ENCODE results near the gene PVALB.

Gene PVALB

DNA sequence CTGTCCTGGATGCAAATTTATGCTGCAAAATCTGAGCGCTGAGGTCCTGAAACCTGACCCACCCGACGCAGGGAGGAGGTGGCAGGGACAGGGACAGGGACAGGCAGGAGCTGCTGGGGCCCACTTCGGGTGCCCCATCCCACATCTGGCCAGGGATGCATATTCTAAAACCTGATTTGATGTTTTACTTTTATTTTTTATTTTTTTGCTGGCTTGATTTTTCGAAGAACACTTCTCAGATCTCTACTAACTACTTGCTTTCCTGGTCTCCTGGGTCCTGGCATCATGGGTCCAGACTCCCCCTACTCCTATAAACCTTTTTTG, 652 bp upstream of the PVALB start:
- H3K4me1 ChIP-seq (ENCODE audit: control insufficient read depth in 1 of 2, insufficient read depth in 2 of 2, low read length in 2 of 2): peaks cover 0 to 4% of the 10 kb centered on the region in 2 experiments
- H3K9me3 ChIP-seq (ENCODE audit: insufficient read depth, low read depth, low read length): peaks cover 5% of the 10 kb centered on the region
- H2AFZ ChIP-seq (ENCODE audit: insufficient read depth, low read length, poor library complexity): no peak overlapping the region
- H2BK5ac ChIP-seq (ENCODE audit: low read depth, low read length, poor library complexity): no peak overlapping the region
- H3K36me3 ChIP-seq (ENCODE audit: control insufficient read depth in 1 of 2, insufficient read depth in 2 of 2, low read length in 2 of 2): no peaks in the 10 kb centered on the region
- no peak overlapping the region for H4K12ac ChIP-seq (ENCODE audit: low read depth, low read length)
- no peak overlapping the region for H3K14ac ChIP-seq (ENCODE audit: low read length)
- no peak overlapping the region for H4K8ac ChIP-seq (ENCODE audit: low read depth, low read length)
- no peaks in the 10 kb centered on the region for H3K79me2 ChIP-seq (ENCODE audit: control insufficient read depth, insufficient read depth, low read length, poor library complexity)
- no peak for DNase-seq
- no CpG with 5 or more reads among the region's 5 CpGs for WGBS (ENCODE audit: extremely low coverage, insufficient coverage, insufficient read length)
- no peak overlapping the region for H2BK120ac ChIP-seq (ENCODE audit: insufficient read depth, low read length, poor library complexity)
- H2AK5ac ChIP-seq (ENCODE audit: low read length): no peak overlapping the region
- H3K27ac ChIP-seq (ENCODE audit: low read depth, low read length): no peak overlapping the region
- H4K91ac ChIP-seq (ENCODE audit: low read depth, low read length): no peak overlapping the region
- no peak overlapping the region for H3K23ac ChIP-seq (ENCODE audit: low read length)
- no peak overlapping the region for H3K18ac ChIP-seq (ENCODE audit: low read length)
- H3K9ac ChIP-seq (ENCODE audit: low read length): no peak overlapping the region
- H3K4me3 ChIP-seq (ENCODE audit: low read depth, low read length): no peak overlapping the region
- no peaks in the 10 kb centered on the region for H3K79me1 ChIP-seq (ENCODE audit: low read length)
- H3K4ac ChIP-seq (ENCODE audit: low read depth, low read length): no peak overlapping the region
- H3K27me3 ChIP-seq (ENCODE audit: insufficient read depth, low read length): peaks cover 38% of the 10 kb centered on the region
- no peak overlapping the region for H2BK12ac ChIP-seq (ENCODE audit: low read length)
- H3K4me2 ChIP-seq (ENCODE audit: low read length): no peak overlapping the region

DNA sequence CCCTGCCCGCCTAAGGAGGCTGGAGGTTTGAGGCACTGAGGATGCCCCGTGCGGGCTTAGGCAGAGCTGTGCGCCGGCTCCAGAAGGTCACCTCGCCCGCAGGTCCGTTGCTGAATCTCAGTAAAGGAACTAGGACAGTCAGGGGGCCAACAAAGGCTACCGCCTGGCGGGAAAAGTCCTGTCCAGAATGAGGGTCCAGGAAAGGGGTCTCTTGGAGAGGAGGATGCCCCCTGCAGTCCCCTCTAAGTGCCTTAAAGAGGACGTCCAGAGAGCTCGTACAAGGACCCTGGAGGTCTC, 548 bp downstream of the PVALB start:
- Histone ChIP-seq H2BK5ac (ENCODE audit: low read depth, low read length, poor library complexity) (no peak overlapping the region), H3K27ac (ENCODE audit: low read depth, low read length) (no peak overlapping the region), H3K18ac (ENCODE audit: low read length) (no peak overlapping the region), H3K79me2 (ENCODE audit: control insufficient read depth, insufficient read depth, low read length, poor library complexity) (no peaks in the 10 kb centered on the region), H4K12ac (ENCODE audit: low read depth, low read length) (no peak overlapping the region), H2AFZ (ENCODE audit: insufficient read depth, low read length, poor library complexity) (no peak overlapping the region), H3K79me1 (ENCODE audit: low read length) (no peaks in the 10 kb centered on the region), H3K4me3 (ENCODE audit: low read depth, low read length) (no peak overlapping the region), H3K9ac (ENCODE audit: low read length) (no peak overlapping the region), H3K27me3 (ENCODE audit: insufficient read depth, low read length) (peaks cover 38% of the 10 kb centered on the region), H2AK5ac (ENCODE audit: low read length) (no peak overlapping the region), H3K9me3 (ENCODE audit: insufficient read depth, low read depth, low read length) (peaks cover 5% of the 10 kb centered on the region), H3K4me1 (ENCODE audit: control insufficient read depth in 1 of 2, insufficient read depth in 2 of 2, low read length in 2 of 2) (peaks cover 0 to 4% of the 10 kb centered on the region in 2 experiments), H3K4me2 (ENCODE audit: low read length) (no peak overlapping the region), H2BK120ac (ENCODE audit: insufficient read depth, low read length, poor library complexity) (no peak overlapping the region), H4K8ac (ENCODE audit: low read depth, low read length) (no peak overlapping the region), H3K36me3 (ENCODE audit: control insufficient read depth in 1 of 2, insufficient read depth in 2 of 2, low read length in 2 of 2) (no peaks in the 10 kb centered on the region), H3K23ac (ENCODE audit: low read length) (no peak overlapping the region), H4K91ac (ENCODE audit: low read depth, low read length) (no peak overlapping the region), H2BK12ac (ENCODE audit: low read length) (no peak overlapping the region), H3K4ac (ENCODE audit: low read depth, low read length) (no peak overlapping the region), H3K14ac (ENCODE audit: low read length) (no peak overlapping the region)
- DNase-seq: no peak
- WGBS (ENCODE audit: extremely low coverage, insufficient coverage, insufficient read length): no CpG with 5 or more reads among the region's 12 CpGs

DNA sequence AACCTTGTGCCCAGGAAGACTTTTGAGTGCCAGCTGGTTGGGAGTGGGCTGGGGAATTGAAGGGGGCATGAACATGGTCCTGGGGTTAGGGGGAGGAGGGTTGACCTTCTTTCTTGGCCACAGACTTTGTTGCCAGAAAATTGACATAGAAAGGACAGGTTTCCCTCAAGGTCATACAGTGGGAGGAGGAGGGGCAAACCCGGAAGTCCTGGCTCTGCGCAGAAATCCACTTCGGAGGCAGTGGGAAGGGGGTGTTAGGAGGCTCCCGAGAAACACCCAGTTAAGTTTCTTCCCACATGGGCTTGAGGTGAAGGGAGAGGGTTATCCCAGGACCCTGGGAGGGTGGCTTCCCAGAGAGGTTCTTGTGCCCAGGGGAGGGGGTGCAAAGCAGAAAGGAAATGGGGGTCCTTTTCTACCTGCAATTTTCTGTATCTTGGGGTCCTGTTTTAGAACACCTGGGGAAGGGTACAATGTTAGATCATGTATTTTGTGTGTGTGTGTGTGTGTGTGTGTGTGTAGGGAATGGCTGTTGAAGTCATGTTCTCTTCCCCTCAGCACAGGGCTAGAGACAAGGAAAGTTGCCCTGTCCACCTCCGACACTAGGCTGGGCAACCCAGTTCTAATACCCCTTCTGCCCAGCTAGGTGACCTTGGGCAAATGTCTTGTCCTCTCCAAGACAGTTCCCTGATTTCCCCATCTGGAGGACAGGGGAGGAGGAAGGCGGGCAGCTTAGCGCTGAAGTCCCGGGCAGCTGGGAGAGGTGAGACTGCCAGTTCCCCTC, 1.1 kb downstream of the PVALB start:
- Histone ChIP-seq H3K27me3 (ENCODE audit: insufficient read depth, low read length) (peaks cover 38% of the 10 kb centered on the region), H2AK5ac (ENCODE audit: low read length) (no peak overlapping the region), H3K79me2 (ENCODE audit: control insufficient read depth, insufficient read depth, low read length, poor library complexity) (no peaks in the 10 kb centered on the region), H3K4ac (ENCODE audit: low read depth, low read length) (no peak overlapping the region), H2BK5ac (ENCODE audit: low read depth, low read length, poor library complexity) (no peak overlapping the region), H3K14ac (ENCODE audit: low read length) (no peak overlapping the region), H3K4me3 (ENCODE audit: low read depth, low read length) (no peak overlapping the region), H4K8ac (ENCODE audit: low read depth, low read length) (no peak overlapping the region), H3K36me3 (ENCODE audit: control insufficient read depth in 1 of 2, insufficient read depth in 2 of 2, low read length in 2 of 2) (no peaks in the 10 kb centered on the region), H4K12ac (ENCODE audit: low read depth, low read length) (no peak overlapping the region), H4K91ac (ENCODE audit: low read depth, low read length) (no peak overlapping the region), H2AFZ (ENCODE audit: insufficient read depth, low read length, poor library complexity) (no peak overlapping the region), H3K18ac (ENCODE audit: low read length) (no peak overlapping the region), H3K4me2 (ENCODE audit: low read length) (no peak overlapping the region), H3K23ac (ENCODE audit: low read length) (no peak overlapping the region), H3K79me1 (ENCODE audit: low read length) (no peaks in the 10 kb centered on the region), H3K9ac (ENCODE audit: low read length) (no peak overlapping the region), H2BK12ac (ENCODE audit: low read length) (no peak overlapping the region), H3K4me1 (ENCODE audit: control insufficient read depth in 1 of 2, insufficient read depth in 2 of 2, low read length in 2 of 2) (peaks cover 0 to 4% of the 10 kb centered on the region in 2 experiments), H2BK120ac (ENCODE audit: insufficient read depth, low read length, poor library complexity) (no peak overlapping the region), H3K9me3 (ENCODE audit: insufficient read depth, low read depth, low read length) (peaks cover 5% of the 10 kb centered on the region), H3K27ac (ENCODE audit: low read depth, low read length) (no peak overlapping the region)
- DNase-seq: no peak
- WGBS (ENCODE audit: extremely low coverage, insufficient coverage, insufficient read length): no CpG with 5 or more reads among the region's 8 CpGs

DNA sequence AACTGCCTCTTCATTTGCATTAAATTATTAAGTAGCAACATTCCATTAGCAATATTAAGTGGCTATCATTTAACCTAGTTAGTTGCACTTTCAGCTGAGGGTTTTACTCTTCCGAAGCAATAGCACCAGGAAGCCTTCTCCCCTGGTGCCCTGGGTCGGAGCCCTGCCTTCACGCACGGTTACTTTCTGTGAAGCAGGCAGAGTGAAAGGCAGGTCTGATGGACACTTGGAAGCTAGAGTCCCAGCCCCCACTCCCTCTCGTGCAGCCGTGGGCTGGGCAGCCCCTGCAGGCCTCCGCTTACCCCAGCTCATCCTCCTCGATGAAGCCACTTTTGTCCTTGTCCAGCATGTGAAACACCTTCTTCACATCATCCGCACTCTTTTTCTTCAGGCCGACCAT, 2.0 kb downstream of the PVALB start:
- no peak overlapping the region for H2BK5ac ChIP-seq (ENCODE audit: low read depth, low read length, poor library complexity)

More for the DNA sequence above, 2.0 kb downstream of the PVALB start:
- H2AFZ ChIP-seq (ENCODE audit: insufficient read depth, low read length, poor library complexity): no peak overlapping the region
- H3K23ac ChIP-seq (ENCODE audit: low read length): no peak overlapping the region
- H3K27ac ChIP-seq (ENCODE audit: low read depth, low read length): no peak overlapping the region
- H3K4me1 ChIP-seq (ENCODE audit: control insufficient read depth in 1 of 2, insufficient read depth in 2 of 2, low read length in 2 of 2): peaks cover 0 to 4% of the 10 kb centered on the region in 2 experiments
- no peak overlapping the region for H3K4ac ChIP-seq (ENCODE audit: low read depth, low read length)
- no peak overlapping the region for H3K4me3 ChIP-seq (ENCODE audit: low read depth, low read length)
- H3K36me3 ChIP-seq (ENCODE audit: control insufficient read depth in 1 of 2, insufficient read depth in 2 of 2, low read length in 2 of 2): no peaks in the 10 kb centered on the region
- no peaks in the 10 kb centered on the region for H3K79me1 ChIP-seq (ENCODE audit: low read length)
- no peak overlapping the region for H4K91ac ChIP-seq (ENCODE audit: low read depth, low read length)
- H3K79me2 ChIP-seq (ENCODE audit: control insufficient read depth, insufficient read depth, low read length, poor library complexity): no peaks in the 10 kb centered on the region
- H3K14ac ChIP-seq (ENCODE audit: low read length): no peak overlapping the region
- no peak overlapping the region for H2AK5ac ChIP-seq (ENCODE audit: low read length)
- no peak overlapping the region for H2BK12ac ChIP-seq (ENCODE audit: low read length)
- no peak overlapping the region for H4K12ac ChIP-seq (ENCODE audit: low read depth, low read length)
- no CpG with 5 or more reads among the region's 10 CpGs for WGBS (ENCODE audit: extremely low coverage, insufficient coverage, insufficient read length)
- H4K8ac ChIP-seq (ENCODE audit: low read depth, low read length): no peak overlapping the region
- H3K4me2 ChIP-seq (ENCODE audit: low read length): no peak overlapping the region
- no peak overlapping the region for H3K18ac ChIP-seq (ENCODE audit: low read length)
- H3K9me3 ChIP-seq (ENCODE audit: insufficient read depth, low read depth, low read length): peaks cover 5% of the 10 kb centered on the region
- H2BK120ac ChIP-seq (ENCODE audit: insufficient read depth, low read length, poor library complexity): no peak overlapping the region
- H3K9ac ChIP-seq (ENCODE audit: low read length): no peak overlapping the region
- no peak for DNase-seq
- peaks cover 38% of the 10 kb centered on the region for H3K27me3 ChIP-seq (ENCODE audit: insufficient read depth, low read length)

Data from trophoblast cell (in vitro differentiated cells and primary cell).